Adipocyte (in vitro differentiated cells): ENCODE results near the gene IRS1.

Source experiments
- DNase-seq: peaks from one replicate; pipeline ENCODE4 v3.0.0-alpha.2; 2015; ENCODE audit warnings: low read depth
- H3K27me3 ChIP-seq: replicated peaks from 2 replicates; pipeline ENCODE4 v1.7.0; 2013; ENCODE audit warnings: mild to moderate bottlenecking, low read length, moderate library complexity; ENCODE audit not compliant: control insufficient read depth, insufficient read depth
- H3K36me3 ChIP-seq: 2 replicates; pipeline ENCODE4 v1.7.0; 2013; ENCODE audit warnings: low read length, mild to moderate bottlenecking, moderate library complexity; ENCODE audit not compliant: control insufficient read depth, insufficient read depth, severe bottlenecking
- H3K4me1 ChIP-seq: 2 replicates; pipeline ENCODE4 v1.7.0; 2013; ENCODE audit warnings: mild to moderate bottlenecking, low read length, moderate library complexity; ENCODE audit not compliant: control insufficient read depth, insufficient read depth
- H3K4me3 ChIP-seq: 2 replicates; pipeline ENCODE4 v1.7.0; 2013; ENCODE audit warnings: mild to moderate bottlenecking, low read length, moderate library complexity
- H3K9ac ChIP-seq: 2 replicates; pipeline ENCODE4 v1.7.0; 2013; ENCODE audit warnings: mild to moderate bottlenecking, low read length, moderate library complexity
- H3K9me3 ChIP-seq: 2 replicates; pipeline ENCODE4 v1.7.0; 2013; ENCODE audit warnings: mild to moderate bottlenecking, low read length, moderate library complexity; ENCODE audit not compliant: control insufficient read depth

IRS1 gene

GRCh38 chr2:226788881-226789490 is 10.6 kb downstream of the IRS1 start:
- peak; percentile 57 for DNase-seq
- Histone ChIP-seq H3K9me3 (no peaks in the 10 kb centered on the region), H3K9ac (peak overlapping the region; percentile 20), H3K36me3 (peaks cover 4% of the 10 kb centered on the region), H3K27me3 (no peaks in the 10 kb centered on the region), H3K4me1 (peaks cover 50% of the 10 kb centered on the region), H3K4me3 (peak overlapping the region; percentile 61)

GRCh38 chr2:226788064-226788463 is 11.6 kb downstream of the IRS1 start:
- H3K4me1 ChIP-seq, result peaks cover 50% of the 10 kb centered on the region
- no peak overlapping the region for H3K9ac ChIP-seq
- no peaks in the 10 kb centered on the region for H3K9me3 ChIP-seq
- H3K4me3 ChIP-seq, result peak overlapping the region; percentile 61
- peak; percentile 73 for DNase-seq
- H3K27me3 ChIP-seq, result no peaks in the 10 kb centered on the region
- H3K36me3 ChIP-seq, result peaks cover 4% of the 10 kb centered on the region

- Histone ChIP-seq H3K36me3 (peaks cover 13% of the 10 kb centered on the region), H3K9ac (no peak overlapping the region), H3K9me3 (no peaks in the 10 kb centered on the region), H3K4me1 (peaks cover 17% of the 10 kb centered on the region), H3K4me3 (no peak overlapping the region), H3K27me3 (no peaks in the 10 kb centered on the region)
- DNase-seq, result no peak
These were observed 15.7 kb downstream of the IRS1 start for GRCh38 chr2:226783885-226784284.

- H3K27me3 ChIP-seq, result no peaks in the 10 kb centered on the region
- H3K4me3 ChIP-seq, result no peak overlapping the region
- H3K9me3 ChIP-seq, result no peaks in the 10 kb centered on the region
- H3K4me1 ChIP-seq, result peaks cover under 1% of the 10 kb centered on the region
- peaks cover 17% of the 10 kb centered on the region for H3K36me3 ChIP-seq
- peak; percentile 78 for DNase-seq
- H3K9ac ChIP-seq, result no peak overlapping the region
These were observed 17.4 kb downstream of the IRS1 start for GRCh38 chr2:226782092-226782713.

GRCh38 chr2:226780431-226780830 is 19.2 kb downstream of the IRS1 start:
- H3K4me1 ChIP-seq, result no peaks in the 10 kb centered on the region
- DNase-seq, result no peak
- peaks cover 24% of the 10 kb centered on the region for H3K36me3 ChIP-seq
- H3K27me3 ChIP-seq, result no peaks in the 10 kb centered on the region
- no peak overlapping the region for H3K4me3 ChIP-seq
- no peak overlapping the region for H3K9ac ChIP-seq
- H3K9me3 ChIP-seq, result no peaks in the 10 kb centered on the region

- Histone ChIP-seq H3K36me3 (peaks cover 37% of the 10 kb centered on the region), H3K4me1 (peaks cover 10% of the 10 kb centered on the region), H3K9me3 (peaks cover 5% of the 10 kb centered on the region), H3K9ac (no peak overlapping the region), H3K27me3 (no peaks in the 10 kb centered on the region), H3K4me3 (no peak overlapping the region)
- DNase-seq, result no peak
These were observed 22.0 kb downstream of the IRS1 start for GRCh38 chr2:226777611-226778010.

- peaks cover 5% of the 10 kb centered on the region for H3K9me3 ChIP-seq
- no peak for DNase-seq
- H3K36me3 ChIP-seq, result peaks cover 30% of the 10 kb centered on the region
These were observed 23.5 kb downstream of the IRS1 start for GRCh38 chr2:226776104-226776503.

GRCh38 chr2:226775032-226775509 is 24.5 kb downstream of the IRS1 start:
- Histone ChIP-seq H3K4me1 (peaks cover 19% of the 10 kb centered on the region), H3K9me3 (peaks cover 5% of the 10 kb centered on the region), H3K36me3 (peaks cover 36% of the 10 kb centered on the region), H3K27me3 (no peaks in the 10 kb centered on the region), H3K4me3 (no peak overlapping the region), H3K9ac (no peak overlapping the region)
- no peak for DNase-seq

More at GRCh38 chr2:226776104-226776503, 23.5 kb downstream of the IRS1 start:
- Histone ChIP-seq H3K9ac (no peak overlapping the region), H3K4me3 (no peak overlapping the region), H3K27me3 (no peaks in the 10 kb centered on the region), H3K4me1 (peaks cover 19% of the 10 kb centered on the region)

- DNase-seq, result peak; percentile 45
- H3K4me3 ChIP-seq, result no peak overlapping the region
- peaks cover 19% of the 10 kb centered on the region for H3K4me1 ChIP-seq
- H3K9me3 ChIP-seq, result peaks cover 5% of the 10 kb centered on the region
- H3K9ac ChIP-seq, result peak overlapping the region; percentile 46
- H3K27me3 ChIP-seq, result no peaks in the 10 kb centered on the region
- peaks cover 29% of the 10 kb centered on the region for H3K36me3 ChIP-seq
These were observed 26.3 kb downstream of the IRS1 start for GRCh38 chr2:226773291-226773690.

- Histone ChIP-seq H3K4me1 (peaks cover 19% of the 10 kb centered on the region), H3K9ac (peak overlapping the region; percentile 46), H3K4me3 (peak overlapping the region; percentile 31), H3K9me3 (peaks cover 5% of the 10 kb centered on the region), H3K36me3 (peaks cover 29% of the 10 kb centered on the region), H3K27me3 (no peaks in the 10 kb centered on the region)
- no peak for DNase-seq
These were observed 27.0 kb downstream of the IRS1 start for GRCh38 chr2:226772389-226773179.

- peaks cover 5% of the 10 kb centered on the region for H3K9me3 ChIP-seq
These were observed 28.6 kb downstream of the IRS1 start for GRCh38 chr2:226771067-226771466.

More at GRCh38 chr2:226771067-226771466, 28.6 kb downstream of the IRS1 start:
- peaks cover 25% of the 10 kb centered on the region for H3K36me3 ChIP-seq
- H3K4me3 ChIP-seq, result no peak overlapping the region
- no peak for DNase-seq
- peaks cover 31% of the 10 kb centered on the region for H3K4me1 ChIP-seq
- H3K27me3 ChIP-seq, result no peaks in the 10 kb centered on the region
- H3K9ac ChIP-seq, result no peak overlapping the region
